ENCODE measurements around the gene TNS1. TPM values are rescaled to one million over a fixed set of nuclear protein-coding genes. Genes with fewer than 3 reads are reported as not detected.
A peak's percentile ranks its signal among the peaks of the same experiment; 100 is the strongest.

TNS1 gene
- total RNA-seq, 4 donors from 2014 or later: 461 to 648 (median 565) TPM

DNA sequence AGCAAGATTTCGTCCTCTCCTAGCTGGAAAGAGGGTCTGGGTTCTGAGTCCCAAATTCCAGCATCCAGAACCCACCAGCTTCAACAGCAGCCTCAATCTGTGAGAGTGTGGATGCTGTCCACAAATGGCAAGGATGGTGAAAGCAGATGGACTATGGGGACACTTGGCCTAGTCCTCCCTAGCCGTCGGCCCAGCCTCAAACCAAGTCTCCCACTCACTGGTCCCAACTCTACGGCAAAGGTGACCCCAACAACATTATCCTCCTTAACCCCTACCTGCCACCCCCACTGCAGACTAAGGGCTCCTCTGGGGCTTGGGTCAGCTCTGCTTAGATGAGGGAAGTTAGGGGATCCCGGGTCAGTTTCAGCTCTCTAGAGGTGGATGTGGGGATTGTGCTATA lies 57.3 kb downstream of the TNS1 start:
- TF ChIP-seq EP300 (IDR thresholded peaks at IDR 0.05) (no peak), POLR2A (IDR thresholded peaks at IDR 0.05) (no peak)
- TF ChIP-seq, protein P1, sequence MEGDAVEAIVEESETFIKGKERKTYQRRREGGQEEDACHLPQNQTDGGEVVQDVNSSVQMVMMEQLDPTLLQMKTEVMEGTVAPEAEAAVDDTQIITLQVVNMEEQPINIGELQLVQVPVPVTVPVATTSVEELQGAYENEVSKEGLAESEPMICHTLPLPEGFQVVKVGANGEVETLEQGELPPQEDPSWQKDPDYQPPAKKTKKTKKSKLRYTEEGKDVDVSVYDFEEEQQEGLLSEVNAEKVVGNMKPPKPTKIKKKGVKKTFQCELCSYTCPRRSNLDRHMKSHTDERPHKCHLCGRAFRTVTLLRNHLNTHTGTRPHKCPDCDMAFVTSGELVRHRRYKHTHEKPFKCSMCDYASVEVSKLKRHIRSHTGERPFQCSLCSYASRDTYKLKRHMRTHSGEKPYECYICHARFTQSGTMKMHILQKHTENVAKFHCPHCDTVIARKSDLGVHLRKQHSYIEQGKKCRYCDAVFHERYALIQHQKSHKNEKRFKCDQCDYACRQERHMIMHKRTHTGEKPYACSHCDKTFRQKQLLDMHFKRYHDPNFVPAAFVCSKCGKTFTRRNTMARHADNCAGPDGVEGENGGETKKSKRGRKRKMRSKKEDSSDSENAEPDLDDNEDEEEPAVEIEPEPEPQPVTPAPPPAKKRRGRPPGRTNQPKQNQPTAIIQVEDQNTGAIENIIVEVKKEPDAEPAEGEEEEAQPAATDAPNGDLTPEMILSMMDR (IDR thresholded peaks at IDR 0.05): no peak
- Histone ChIP-seq H3K36me3 (no peaks in the 10 kb centered on the region), H3K4me1 (peaks cover 0 to 89% (median 39%) of the 10 kb centered on the region in 4 donors), H3K9me3 (no peaks in the 10 kb centered on the region), H3K27ac (peak overlapping the region in 2 of 4 donors; percentile 46 to 91), H3K4me3 (no peak overlapping the region), H3K27me3 (no peaks in the 10 kb centered on the region)
- no peak for DNase-seq (ENCODE audit: low spot score in 2 of 2)
- WGBS, 2 donors: 78 to 88% methylated on average over 5 of the region's 5 CpGs

GRCh38 chr2:217944923-217945322 lies 57.9 kb downstream of the TNS1 start:
- Histone ChIP-seq H3K4me1 (peaks cover 0 to 89% (median 36%) of the 10 kb centered on the region in 4 donors), H3K36me3 (no peaks in the 10 kb centered on the region), H3K4me3 (no peak overlapping the region), H3K27ac (peak overlapping the region in 2 of 4 donors; percentile 46 to 91), H3K27me3 (no peaks in the 10 kb centered on the region), H3K9me3 (no peaks in the 10 kb centered on the region)
- WGBS, 2 donors: 76 to 82% methylated on average over 8 of the region's 8 CpGs
- DNase-seq (ENCODE audit: low spot score in 2 of 2): no peak
- TF ChIP-seq EP300 (IDR thresholded peaks at IDR 0.05): no peak
- TF ChIP-seq, protein P1 (IDR thresholded peaks at IDR 0.05): no peak

DNA sequence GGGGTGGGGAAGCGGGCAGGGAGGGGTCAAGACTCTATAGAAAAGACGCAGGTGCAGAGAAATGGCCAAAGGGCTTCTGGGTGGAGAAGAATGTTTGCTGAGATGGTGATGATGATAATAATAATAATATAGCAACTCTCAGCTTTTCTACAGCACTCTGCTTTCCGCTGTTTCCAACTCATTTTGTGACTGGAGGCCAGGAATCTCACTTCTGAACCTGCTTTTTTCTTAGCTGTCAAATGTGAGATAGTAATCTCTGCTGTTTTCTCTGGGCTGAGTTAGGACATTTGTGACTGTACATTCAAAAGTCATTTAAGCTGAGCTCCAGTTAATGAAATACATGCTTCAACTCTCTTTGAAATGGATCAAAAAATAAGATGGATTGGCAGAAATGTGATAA lies 58.4 kb downstream of the TNS1 start:
- Histone ChIP-seq H3K4me1 (peaks cover 0 to 90% (median 37%) of the 10 kb centered on the region in 4 donors), H3K4me3 (peak overlapping the region; percentile 50 to 65 (median 54)), H3K27ac (peak overlapping the region; percentile 49 to 91 (median 82)), H3K27me3 (no peaks in the 10 kb centered on the region), H3K36me3 (no peaks in the 10 kb centered on the region), H3K9me3 (no peaks in the 10 kb centered on the region)
- no peak for DNase-seq (ENCODE audit: low spot score in 2 of 2)
- TF ChIP-seq, protein P1 (IDR thresholded peaks at IDR 0.05): no peak
- TF ChIP-seq EP300 (IDR thresholded peaks at IDR 0.05) (no peak), POLR2A (IDR thresholded peaks at IDR 0.05) (no peak)
- 32 to 42% methylated on average over 3 of the region's 3 CpGs for WGBS, 2 donors

GRCh38 chr2:217943446-217944321 lies 59.1 kb downstream of the TNS1 start:
- Histone ChIP-seq H3K9me3 (no peaks in the 10 kb centered on the region), H3K4me3 (peak overlapping the region; percentile 50 to 65 (median 54)), H3K36me3 (peaks cover 0 to 1% (median 0%) of the 10 kb centered on the region in 3 donors), H3K4me1 (peaks cover 0 to 89% (median 36%) of the 10 kb centered on the region in 4 donors), H3K27ac (peak overlapping the region; percentile 49 to 91 (median 82)), H3K27me3 (no peaks in the 10 kb centered on the region)
- WGBS, 2 donors: 3 to 4% methylated on average over 10 to 16 of the region's 16 CpGs
- peak; percentile 65 to 68 for DNase-seq (ENCODE audit: low spot score in 2 of 2)
- TF ChIP-seq, protein P1 (IDR thresholded peaks at IDR 0.05): peak in 4 of 5 experiments; percentile 16 to 62 (median 47)
- TF ChIP-seq EP300 (IDR thresholded peaks at IDR 0.05): peak in 1 of 2 donors; percentile 88
- TF ChIP-seq POLR2A (IDR thresholded peaks at IDR 0.05): peak; percentile 24 to 84

DNA sequence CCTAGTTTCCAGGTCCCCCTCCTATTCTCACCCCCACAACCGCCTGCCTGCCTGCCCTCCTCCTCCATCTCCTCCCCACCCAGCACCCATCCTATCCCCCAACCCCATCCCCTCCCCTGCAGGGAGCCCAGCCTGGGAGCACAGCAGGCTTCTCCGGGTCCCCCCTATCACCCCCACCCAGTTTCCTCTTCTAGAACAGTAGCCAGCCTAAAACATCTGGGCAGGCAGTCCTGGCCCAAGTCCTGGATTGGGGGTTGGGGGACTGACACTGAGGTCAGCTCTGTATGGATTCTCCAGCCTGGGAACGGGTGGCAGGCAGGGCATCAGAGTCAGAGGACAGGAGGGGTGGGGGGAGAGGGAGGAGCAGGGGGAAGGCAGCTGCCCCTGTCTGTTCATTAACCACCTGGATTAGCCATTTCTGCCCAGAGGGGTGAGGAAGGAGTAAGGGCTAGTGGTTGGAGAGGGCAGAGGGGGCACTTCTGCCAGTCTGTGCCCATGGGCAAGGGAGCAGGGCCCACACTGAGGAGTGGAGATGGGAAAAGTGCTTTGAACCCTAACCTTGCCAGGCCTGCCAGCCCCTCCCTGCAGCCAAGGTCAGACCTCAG lies 60.0 kb downstream of the TNS1 start:
- Histone ChIP-seq H3K27ac (peak overlapping the region; percentile 49 to 91 (median 82)), H3K36me3 (peaks cover 0 to 3% (median 0%) of the 10 kb centered on the region in 3 donors), H3K27me3 (no peaks in the 10 kb centered on the region), H3K9me3 (no peaks in the 10 kb centered on the region), H3K4me3 (peak overlapping the region; percentile 50 to 65 (median 54)), H3K4me1 (peaks cover 0 to 89% (median 40%) of the 10 kb centered on the region in 4 donors)
- TF ChIP-seq POLR2A (IDR thresholded peaks at IDR 0.05) (no peak), EP300 (IDR thresholded peaks at IDR 0.05) (no peak)
- TF ChIP-seq, protein P1 (IDR thresholded peaks at IDR 0.05): no peak
- DNase-seq (ENCODE audit: low spot score in 2 of 2): no peak
- 9 to 20% methylated on average over 3 of the region's 3 CpGs for WGBS, 2 donors

Measured in tibial nerve (tissue), 4 donors.